NCI-H2196 treated with DMSO at 0.1 percent for 48 hours (cell line): ENCODE data around the gene COX19.
"Not testable (repeated sequence)": the region's sequence is repeated elsewhere in the genome, so short reads cannot be mapped to it uniquely, and the experiment has no call there.

Source experiments
- DNase-seq: peaks from one replicate; lab custom pipeline; 2025; ENCODE audit not compliant: unreplicated experiment; lab: John Stamatoyannopoulos, UW

The COX19 gene

GRCh38 chr7:1011297-1012003 is 36.1 kb upstream of the COX19 start:
- DNase-seq: no peak

GRCh38 chr7:1010226-1010625 is 34.9 kb upstream of the COX19 start:
- DNase-seq: no peak

- no peak for DNase-seq
Measured at GRCh38 chr7:1009747-1010146, 34.4 kb upstream of the COX19 start.

- no peak for DNase-seq
Measured at GRCh38 chr7:1008733-1009363, 33.5 kb upstream of the COX19 start.

- no peak for DNase-seq
Measured at GRCh38 chr7:1007901-1008300, 32.6 kb upstream of the COX19 start.

- DNase-seq: no peak
Measured at GRCh38 chr7:1005303-1005702, 30.0 kb upstream of the COX19 start.

GRCh38 chr7:1004018-1004852 is 28.9 kb upstream of the COX19 start:
- no peak for DNase-seq

GRCh38 chr7:1002445-1002844 is 27.1 kb upstream of the COX19 start:
- DNase-seq: not testable (repeated sequence)

GRCh38 chr7:1002026-1002425 is 26.7 kb upstream of the COX19 start:
- DNase-seq: not testable (repeated sequence)

GRCh38 chr7:1001069-1001770 is 25.9 kb upstream of the COX19 start:
- DNase-seq: not testable (repeated sequence)

GRCh38 chr7:999941-1000935 is 24.9 kb upstream of the COX19 start:
- no peak for DNase-seq

GRCh38 chr7:999149-999879 is 24.0 kb upstream of the COX19 start:
- DNase-seq: no peak

GRCh38 chr7:997404-998395 is 22.4 kb upstream of the COX19 start:
- DNase-seq: no peak

GRCh38 chr7:996079-996872 is 20.9 kb upstream of the COX19 start:
- DNase-seq: no peak

GRCh38 chr7:995571-995970 is 20.2 kb upstream of the COX19 start:
- no peak for DNase-seq

GRCh38 chr7:994592-995308 is 19.4 kb upstream of the COX19 start:
- DNase-seq: no peak
